ENCODE results near the gene KCNMB2.

DNA sequence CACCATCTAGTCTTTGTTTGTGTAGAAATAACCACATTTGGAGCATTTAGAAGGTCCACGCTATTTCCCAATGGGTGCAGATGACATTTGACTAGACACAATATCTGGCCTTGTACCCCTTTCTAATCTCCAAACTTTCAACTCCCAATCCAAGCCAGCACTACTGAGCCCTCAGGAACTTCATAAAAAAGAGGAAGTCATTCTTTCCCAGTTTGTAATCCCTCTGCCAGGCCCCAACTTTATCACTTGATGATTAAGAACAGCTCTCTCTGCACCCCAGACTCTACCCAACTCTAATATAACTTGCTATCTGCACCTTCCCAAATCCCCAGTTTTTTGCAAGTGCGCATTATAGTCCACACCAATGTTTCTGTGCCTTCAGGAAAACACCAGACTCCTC, 170.2 kb downstream of the KCNMB2 start:
- TF ChIP-seq YY1 (IDR thresholded peaks at IDR 0.05; ENCODE audit: insufficient read depth, insufficient read length) (no peak), SUZ12 (IDR thresholded peaks at IDR 0.05; ENCODE audit: extremely low read depth, insufficient read depth, insufficient read length) (no peak), ZNF274 (IDR thresholded peaks at IDR 0.05; ENCODE audit: low read depth, low read length) (no peak)

All from NT2/D1 (cell line).